H1 (cell line): ENCODE results near the gene ELOVL1. TPM values are rescaled to one million over a fixed set of nuclear protein-coding genes. Genes with fewer than 3 reads are reported as not detected.

Source experiments
- CTCF ChIA-PET: fragments of 300-600 bp; sonication (Branson Sonifier 250); formaldehyde crosslinking; loops from one replicate; lab custom pipeline; 2021; ENCODE audit not compliant: partially characterized antibody; lab: Charles Lee
- POLR2A ChIA-PET: fragments of 300-600 bp; sonication (Branson Sonifier 250); formaldehyde crosslinking; loops from one replicate; lab custom pipeline; 2021; ENCODE audit warnings: inconsistent platforms; ENCODE audit not compliant: partially characterized antibody; lab: Charles Lee
- DNase-seq, 2 experiments: peaks; one replicate each; pipeline versions ENCODE4 v3.0.0 to v3.0.0-alpha.2; 2010 to 2022; ENCODE audit warnings: low spot score in 2 of 2, low read depth in 1 of 2, mixed read lengths in 1 of 2
- FAIRE-seq: peaks from 2 replicates; lab custom pipeline; 2011; peaks lifted over from hg19 to GRCh38; lab: Jason Lieb, UNC
- H2AFZ ChIP-seq: 2 replicates; pipeline ENCODE4 v1.8.1; 2012; ENCODE audit warnings: low read length, inconsistent platforms
- H2AK5ac ChIP-seq: 2 replicates; pipeline ENCODE4 v1.6.1; 2013; ENCODE audit warnings: low read depth, low read length
- H2BK120ac ChIP-seq: replicated peaks from 2 replicates; pipeline ENCODE3; 2013; ENCODE audit warnings: low read depth, low read length, inconsistent platforms
- H2BK12ac ChIP-seq: 2 replicates; pipeline ENCODE4 v1.6.1; 2013; ENCODE audit warnings: low read depth, low read length
- H2BK15ac ChIP-seq: 2 replicates; pipeline ENCODE4 v1.6.1; 2013; ENCODE audit warnings: low read length
- H2BK20ac ChIP-seq: 2 replicates; pipeline ENCODE4 v1.6.1; 2013; ENCODE audit warnings: low read length
- H2BK5ac ChIP-seq: 2 replicates; pipeline ENCODE4 v1.6.1; 2013; ENCODE audit warnings: low read depth, low read length
- H3K14ac ChIP-seq: 2 replicates; pipeline ENCODE4 v1.6.1; 2013; ENCODE audit warnings: inconsistent platforms; ENCODE audit not compliant: insufficient read length
- H3K18ac ChIP-seq: 2 replicates; pipeline ENCODE4 v1.6.1; 2013; ENCODE audit warnings: low read length; ENCODE audit errors: extremely low read depth
- H3K23ac ChIP-seq: 2 replicates; pipeline ENCODE4 v1.6.1; 2013; ENCODE audit warnings: inconsistent platforms; ENCODE audit not compliant: insufficient read length
- H3K23me2 ChIP-seq: 2 replicates; pipeline ENCODE4 v1.6.1; 2013; ENCODE audit warnings: low read depth, low read length
- H3K27ac ChIP-seq: 2 replicates; pipeline ENCODE4 v1.6.1; 2011; ENCODE audit warnings: low read depth, low read length, inconsistent platforms
- H3K27me3 ChIP-seq, 4 experiments: replicated peaks in 1 of 4; 1 replicate in 1 of 4; 2 replicates in 3 of 4; pipeline versions ENCODE4 v1.6.1 to v1.8.1; 2011 to 2013; ENCODE audit warnings: low read length in 3 of 4, mild to moderate bottlenecking in 3 of 4, inconsistent platforms in 2 of 4, mixed read lengths in 2 of 4, moderate library complexity in 1 of 4; ENCODE audit not compliant: control insufficient read depth in 3 of 4, insufficient read depth in 3 of 4; ENCODE audit errors: extremely low read depth in 1 of 4
- H3K36me3 ChIP-seq, 4 experiments: 2 replicates each; pipeline versions ENCODE4 v1.6.1 to v1.8.1; 2011 to 2013; ENCODE audit warnings: mild to moderate bottlenecking in 4 of 4, low read length in 3 of 4, moderate library complexity in 2 of 4, control low read depth in 1 of 4, inconsistent platforms in 1 of 4; ENCODE audit not compliant: insufficient read depth in 4 of 4, control insufficient read depth in 2 of 4
- H3K4ac ChIP-seq: replicated peaks from 2 replicates; pipeline ENCODE3; 2013; ENCODE audit warnings: low read length, low read depth, mixed read lengths, inconsistent platforms; ENCODE audit not compliant: insufficient read length
- H3K4me1 ChIP-seq, 4 experiments: replicated peaks in 1 of 4; 1 replicate in 1 of 4; 2 replicates in 3 of 4; pipeline versions ENCODE4 v1.6.1 to v1.8.1; 2011 to 2013; ENCODE audit warnings: low read length in 3 of 4, inconsistent platforms in 2 of 4, mixed read lengths in 1 of 4; ENCODE audit not compliant: insufficient read depth in 4 of 4, control insufficient read depth in 3 of 4
- H3K4me2 ChIP-seq, 2 experiments: 2 replicates each; pipeline versions ENCODE4 v1.6.1 to v1.8.1; 2011 to 2013; ENCODE audit warnings: low read depth in 2 of 2, low read length in 2 of 2, control low read depth in 1 of 2, inconsistent platforms in 1 of 2, mild to moderate bottlenecking in 1 of 2; ENCODE audit not compliant: insufficient read depth in 1 of 2
- H3K4me3 ChIP-seq, 4 experiments: fragments of 200-600, 300-600 bp in 1 of 4; sonication (generic), shearing (Covaris generic), sonication (Bioruptor Twin) in 1 of 4; 2 replicates each; pipeline versions ENCODE4 v1.5.1 to v1.8.1; 2011 to 2016; ENCODE audit warnings: low read length in 4 of 4, low read depth in 3 of 4, control low read depth in 2 of 4, inconsistent platforms in 2 of 4, mild to moderate bottlenecking in 2 of 4, mixed read lengths in 1 of 4, moderate library complexity in 1 of 4; ENCODE audit not compliant: insufficient read depth in 2 of 4; ENCODE audit errors: extremely low read depth in 1 of 4
- H3K56ac ChIP-seq: replicated peaks from 2 replicates; pipeline ENCODE3; 2013; ENCODE audit warnings: low read depth, mild to moderate bottlenecking, mixed read lengths, low read length, inconsistent platforms; ENCODE audit not compliant: insufficient read length
- H3K79me1 ChIP-seq: 2 replicates; pipeline ENCODE4 v1.6.1; 2013; ENCODE audit warnings: low read depth, low read length, control low read depth
- H3K79me2 ChIP-seq, 2 experiments: 2 replicates each; pipeline versions ENCODE4 v1.6.1 to v1.8.1; 2012 to 2013; ENCODE audit warnings: low read length in 2 of 2, mild to moderate bottlenecking in 2 of 2, inconsistent platforms in 1 of 2; ENCODE audit not compliant: insufficient read depth in 2 of 2, control insufficient read depth in 1 of 2
- H3K9ac ChIP-seq, 4 experiments: replicated peaks in 1 of 4; 1 replicate in 1 of 4; 2 replicates in 3 of 4; pipeline versions ENCODE4 v1.6.1 to v1.8.1; 2011 to 2013; ENCODE audit warnings: low read depth in 3 of 4, low read length in 3 of 4, control low read depth in 2 of 4, mild to moderate bottlenecking in 2 of 4, moderate library complexity in 2 of 4, inconsistent platforms in 1 of 4; ENCODE audit errors: extremely low read depth in 1 of 4
- H3K9me3 ChIP-seq, 2 experiments: 2 replicates each; pipeline versions ENCODE4 v1.6.1 to v1.8.1; 2012 to 2013; ENCODE audit warnings: mild to moderate bottlenecking in 2 of 2, moderate library complexity in 2 of 2, control low read depth in 1 of 2, inconsistent platforms in 1 of 2, low read depth in 1 of 2, low read length in 1 of 2, mixed read lengths in 1 of 2; ENCODE audit not compliant: insufficient read depth in 2 of 2
- H4K20me1 ChIP-seq, 2 experiments: replicated peaks in 1 of 2; 2 replicates each; pipeline versions ENCODE3 to v1.8.1; 2011 to 2013; ENCODE audit warnings: inconsistent platforms in 2 of 2, low read length in 2 of 2, mild to moderate bottlenecking in 1 of 2; ENCODE audit not compliant: insufficient read depth in 2 of 2, control insufficient read depth in 1 of 2
- H4K5ac ChIP-seq: 2 replicates; pipeline ENCODE4 v1.6.1; 2013; ENCODE audit warnings: low read length, low read depth, mixed read lengths, inconsistent platforms; ENCODE audit not compliant: insufficient read length
- H4K8ac ChIP-seq: 2 replicates; pipeline ENCODE4 v1.8.0; 2013; ENCODE audit warnings: mild to moderate bottlenecking, moderate library complexity, low read length, inconsistent platforms; ENCODE audit not compliant: insufficient read depth; ENCODE audit errors: extremely low read depth
- H4K91ac ChIP-seq: replicated peaks from 2 replicates; pipeline ENCODE3; 2013; ENCODE audit warnings: low read length, mixed read lengths, inconsistent platforms; ENCODE audit not compliant: insufficient read length
- CBX8 ChIP-seq: fragments of 300-800, 300-1000 bp; sonication (generic); IDR thresholded peaks from 2 replicates; pipeline ENCODE4 v1.7.1; 2016; ENCODE audit warnings: low read depth, low read length, borderline replicate concordance
- EGR1 ChIP-seq: IDR thresholded peaks from 2 replicates; pipeline ENCODE4 v1.6.1; 2011; ENCODE audit warnings: low read depth, low read length, borderline replicate concordance
- FOSL1 ChIP-seq: IDR thresholded peaks from 2 replicates; pipeline ENCODE4 v1.6.1; 2011; ENCODE audit warnings: mild to moderate bottlenecking, low read depth, low read length, moderate library complexity; ENCODE audit not compliant: insufficient read depth
- SRF ChIP-seq: IDR thresholded peaks from 2 replicates; pipeline ENCODE4 v1.6.1; 2011; ENCODE audit warnings: mild to moderate bottlenecking, low read depth, low read length, moderate library complexity
- WGBS, 2 experiments: shearing (Covaris generic) in 1 of 2; methylation state at CpG; one replicate each; pipeline versions ENCODE4 v1.1.6 to v1.1.7; 2013 to 2015; ENCODE audit warnings: low lambda C conversion rate in 2 of 2, mixed read lengths in 2 of 2, inconsistent platforms in 1 of 2, low coverage in 1 of 2, missing lambda C conversion rate in 1 of 2; ENCODE audit not compliant: insufficient replicate concordance in 2 of 2, insufficient coverage in 1 of 2, insufficient read length in 1 of 2; ENCODE audit errors: extremely low coverage in 1 of 2, missing lambda C conversion rate in 1 of 2; 5-methylcytosine and 5-hydroxymethylcytosine counted together
- polyA plus RNA-seq, 7 experiments: library from polyadenylated mRNA; depleted of rRNA in 3 of 7; stranded (reverse) in 5 of 7; unstranded in 2 of 7; fragments of >200 nt in 5 of 7; fragments of 200-250 nt in 2 of 7; gene quantifications; 1 replicate in 5 of 7; 2 replicates in 1 of 7; 4 replicates in 1 of 7; pipeline versions ENCODE4 v1.2.1 to v1.2.3, GENCODE V29; 2011 to 2013; ENCODE audit warnings: missing spikeins in 2 of 7, mixed read lengths in 2 of 7
- total RNA-seq: library from RNA; stranded (reverse); fragmentation: NEBNext Ultra II Directional; extraction: Animal tissue kit (Norgen Biotek cat#: 25700); gene quantifications from 2 replicates; pipeline ENCODE4 v1.2.1, GENCODE V29; 2021

The ELOVL1 gene
- total and polyA plus RNA-seq, 2 of the 8 experiments (the other 6 are each of a cell fraction or from before 2014, with no cell fraction given) = 28.5 to 68.1 TPM

DNA sequence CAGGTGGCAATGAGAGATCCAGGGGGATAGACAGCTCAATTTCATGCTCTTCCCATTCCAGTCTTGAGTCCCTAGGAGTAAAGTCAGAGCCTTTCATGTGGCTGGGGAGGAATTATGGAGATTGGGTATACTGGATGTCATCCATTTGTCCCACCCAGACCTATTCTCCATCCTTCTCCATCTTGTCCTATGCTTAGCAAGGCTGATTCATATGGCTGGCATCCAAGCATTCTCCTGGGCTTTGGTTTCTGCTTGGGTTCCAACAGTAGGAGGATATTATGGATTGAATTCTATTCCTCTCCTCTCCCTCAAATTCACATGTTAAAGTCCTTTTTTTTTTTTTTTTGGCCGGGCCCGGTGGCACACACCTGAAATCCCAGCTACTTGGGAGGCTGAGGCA, 12.9 kb downstream of the ELOVL1 start:
- Histone ChIP-seq H3K79me1 (no peaks in the 10 kb centered on the region), H3K27me3 (no peaks in the 10 kb centered on the region), H3K4ac (no peak overlapping the region), H3K4me1 (peaks cover 4 to 11% (median 7%) of the 10 kb centered on the region in 4 experiments; a peak in 6 of 7 replicates), H3K23ac (no peak overlapping the region), H2BK5ac (no peak overlapping the region), H2BK12ac (no peak overlapping the region), H3K18ac (no peak overlapping the region), H4K91ac (no peak overlapping the region), H3K4me2 (no peak overlapping the region), H3K4me3 (no peak overlapping the region), H4K8ac (no peak overlapping the region), H3K27ac (no peak overlapping the region), H2AFZ (no peak overlapping the region), H2BK120ac (no peak overlapping the region), H2AK5ac (no peak overlapping the region), H3K79me2 (peaks cover 4 to 9% of the 10 kb centered on the region in 2 experiments), H3K23me2 (peaks cover 7% of the 10 kb centered on the region), H3K36me3 (peaks cover under 1 to 5% (median 2%) of the 10 kb centered on the region in 4 experiments; a peak in 6 of 8 replicates), H2BK15ac (no peak overlapping the region), H3K9me3 (no peaks in the 10 kb centered on the region), H4K5ac (no peak overlapping the region), H2BK20ac (no peak overlapping the region), H3K14ac (no peak overlapping the region), H3K9ac (no peak overlapping the region), H4K20me1 (peaks cover under 1 to 5% of the 10 kb centered on the region in 2 experiments), H3K56ac (no peak overlapping the region)
- TF ChIP-seq SRF (no peak), CBX8 (no peak), FOSL1 (no peak), EGR1 (no peak)
- no peak for DNase-seq
- no CpG with 5 or more reads among the region's 2 CpGs for WGBS, 2 experiments
- no peak for FAIRE-seq
- CTCF ChIA-PET = interaction anchor here (0.9 to 1.5 kb wide), 3 partner anchors 13 to 117 kb away, joined by 4 to 6 read pairs (median 4); partner anchors contain the start of gene ELOVL1
- POLR2A ChIA-PET = interaction anchor here (0.6 to 1.9 kb wide), 2 partner anchors 12 to 29 kb away, joined by 4 to 5 read pairs; no protein-coding TSS in a partner anchor
